ENCODE results near the gene FRYL.

DNA sequence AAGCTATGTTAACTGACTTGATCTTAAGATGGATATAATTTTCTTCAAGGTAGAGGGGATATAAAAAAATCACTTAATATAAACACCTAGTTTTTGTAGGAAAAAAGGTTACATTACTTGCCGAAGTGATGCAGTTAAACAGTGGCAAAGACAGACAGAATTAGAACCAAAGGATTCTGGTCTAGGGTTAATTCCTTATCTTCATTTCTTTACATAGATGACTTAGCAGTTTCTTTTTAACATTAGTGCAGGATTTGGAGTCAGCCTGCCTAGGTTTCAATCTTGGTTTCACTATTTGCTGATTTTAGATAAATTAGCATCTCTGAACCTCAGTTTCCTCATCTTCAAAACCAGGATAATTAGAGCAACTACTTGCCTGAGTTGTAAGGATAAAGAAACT is 275.7 kb downstream of the FRYL start:
- TF ChIP-seq, protein P1, sequence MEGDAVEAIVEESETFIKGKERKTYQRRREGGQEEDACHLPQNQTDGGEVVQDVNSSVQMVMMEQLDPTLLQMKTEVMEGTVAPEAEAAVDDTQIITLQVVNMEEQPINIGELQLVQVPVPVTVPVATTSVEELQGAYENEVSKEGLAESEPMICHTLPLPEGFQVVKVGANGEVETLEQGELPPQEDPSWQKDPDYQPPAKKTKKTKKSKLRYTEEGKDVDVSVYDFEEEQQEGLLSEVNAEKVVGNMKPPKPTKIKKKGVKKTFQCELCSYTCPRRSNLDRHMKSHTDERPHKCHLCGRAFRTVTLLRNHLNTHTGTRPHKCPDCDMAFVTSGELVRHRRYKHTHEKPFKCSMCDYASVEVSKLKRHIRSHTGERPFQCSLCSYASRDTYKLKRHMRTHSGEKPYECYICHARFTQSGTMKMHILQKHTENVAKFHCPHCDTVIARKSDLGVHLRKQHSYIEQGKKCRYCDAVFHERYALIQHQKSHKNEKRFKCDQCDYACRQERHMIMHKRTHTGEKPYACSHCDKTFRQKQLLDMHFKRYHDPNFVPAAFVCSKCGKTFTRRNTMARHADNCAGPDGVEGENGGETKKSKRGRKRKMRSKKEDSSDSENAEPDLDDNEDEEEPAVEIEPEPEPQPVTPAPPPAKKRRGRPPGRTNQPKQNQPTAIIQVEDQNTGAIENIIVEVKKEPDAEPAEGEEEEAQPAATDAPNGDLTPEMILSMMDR (IDR thresholded peaks at IDR 0.05; ENCODE audit: low read length) = no peak
- TF ChIP-seq EZH2 (IDR thresholded peaks at IDR 0.05; ENCODE audit: borderline replicate concordance, low read length) = no peak

All from OCI-LY1 (cell line).